Heart left ventricle (tissue), 13 donors: ENCODE results near the gene RXRB.

Source experiments
- CTCF ChIP-seq, 12 donors: fragments of 200-600 bp; sonication (generic) in 4 of 12; IDR thresholded peaks; one replicate each; pipeline versions ENCODE4 v1.5.0 to v1.8.0; 2018 to 2022; ENCODE audit warnings: antibody characterized with exemption in 12 of 12, mild to moderate bottlenecking in 5 of 12
- POLR2A ChIP-seq, 2 donors: fragments of 450-650 bp; IDR thresholded peaks; one replicate each; pipeline ENCODE4 v1.6.1; 2017; ENCODE audit warnings: antibody characterized with exemption in 2 of 2, mild to moderate bottlenecking in 2 of 2, moderate library complexity in 2 of 2
- donor health status: ischemic (EF 13 %, LVEDD 7.1; RV severe dilation, severe dysfunction).
- donor health status: DM: no; HTN: yes; CAD: no.
- donor health status: DM: no; HTN: no; CAD: no.
- donor health status: ischemic (EF 25% LVEDD 6.9; RV normal size, moderate dysfunction).
- donor health status: ischemic (EF 25% LVEDD 5.7; RV mildly dilated, moderate dysfunction).
- donor health status: ischemic (EF 35%, LVEDD 5.7; RV mildly dilated, moderate dysfunction).
- donor health status: nonischemic (EF 11% LVEDD 7.7; RV severe dilation, severe dysfunction).
- donor health status: DM: yes; HTN: yes; CAD: no.
- donor health status: PGD.
- donor health status: ischemic (EF 29% LVEDD 5.4; RV normal size, mild dysfunction).
- donor health status: nonischemic (EF 23%, LVEDD 6.1; RV moderate dilation, normal function).

GRCh38 chr6:33204165-33204414 is 3.6 kb upstream of the RXRB start:
- TF ChIP-seq POLR2A (IDR thresholded peaks at IDR 0.05) (no peak), CTCF (IDR thresholded peaks at IDR 0.05) (no peak)
